ENCODE data around the gene PCOLCE2. TPM values are rescaled to one million over a fixed set of nuclear protein-coding genes. Genes with fewer than 3 reads are reported as not detected.

Gene PCOLCE2
- total RNA-seq, 4 donors from 2014 or later, result 3.1 to 37.8 (median 14.5) TPM

GRCh38 chr3:142828703-142829305, 60.1 kb downstream of the PCOLCE2 start:
- TF ChIP-seq POLR2A (IDR thresholded peaks at IDR 0.05) (no peak), CTCF (IDR thresholded peaks at IDR 0.05) (peak in 5 of 6 experiments; percentile 54 to 75 (median 70))
- WGBS, 2 donors, result 26% methylated on average over 9 of the region's 9 CpGs
- Histone ChIP-seq H3K9me3 (no peaks in the 10 kb centered on the region), H3K4me1 (no peaks in the 10 kb centered on the region), H3K36me3 (no peaks in the 10 kb centered on the region), H3K4me3 (replicated peaks in 1 of 3) (no peak overlapping the region), H3K27ac (no peak overlapping the region), H3K27me3 (no peaks in the 10 kb centered on the region)
- intact Hi-C loops (cut with DNase I), result loop anchor here (10.0 kb wide), 1 partner anchor 166 kb away; no protein-coding TSS in a partner anchor
- DNase-seq, result peak; percentile 74 to 79

GRCh38 chr3:142819179-142819578, 69.7 kb downstream of the PCOLCE2 start:
- Histone ChIP-seq H3K36me3 (no peaks in the 10 kb centered on the region), H3K4me1 (no peaks in the 10 kb centered on the region), H3K9me3 (no peaks in the 10 kb centered on the region), H3K27me3 (no peaks in the 10 kb centered on the region), H3K27ac (no peak overlapping the region), H3K4me3 (replicated peaks in 1 of 3) (no peak overlapping the region)
- DNase-seq, result no peak
- intact Hi-C loops (cut with DNase I), result no loop called here
- no peak for TF ChIP-seq CTCF (IDR thresholded peaks at IDR 0.05)
- no peak for TF ChIP-seq POLR2A (IDR thresholded peaks at IDR 0.05)

- 94 to 97% methylated on average over 9 of the region's 9 CpGs for WGBS, 2 donors
- no peak for DNase-seq
- H3K36me3 ChIP-seq, result no peaks in the 10 kb centered on the region
- H3K27ac ChIP-seq, result no peak overlapping the region
- H3K4me3 ChIP-seq (replicated peaks in 1 of 3), result no peak overlapping the region
- H3K9me3 ChIP-seq, result no peaks in the 10 kb centered on the region
- TF ChIP-seq POLR2A (IDR thresholded peaks at IDR 0.05) (no peak), CTCF (IDR thresholded peaks at IDR 0.05) (no peak)
- no peaks in the 10 kb centered on the region for H3K27me3 ChIP-seq
- H3K4me1 ChIP-seq, result no peaks in the 10 kb centered on the region
- intact Hi-C loops (cut with DNase I), result no loop called here
Observed at GRCh38 chr3:142818651-142819050, 70.2 kb downstream of the PCOLCE2 start.

DNA sequence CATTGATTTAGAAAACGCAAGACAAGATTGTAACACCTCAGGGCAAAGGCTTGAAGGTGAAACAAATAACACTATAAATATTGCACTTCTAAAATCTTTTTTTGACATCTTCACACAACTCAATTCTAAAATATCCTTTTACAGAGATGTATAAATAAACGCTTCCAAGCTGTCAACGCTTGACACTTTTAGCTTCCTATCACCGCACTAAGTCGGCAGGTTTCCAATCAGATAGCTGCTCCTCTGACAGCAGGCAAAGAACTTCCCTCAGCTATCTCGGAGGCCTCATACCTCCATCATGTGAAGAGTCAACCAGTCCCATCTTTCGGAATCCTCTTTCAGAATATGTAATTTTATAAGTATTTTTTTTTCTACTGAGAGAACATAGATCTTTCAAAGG, 71.0 kb downstream of the PCOLCE2 start:
- WGBS, 2 donors, result 76 to 78% methylated on average over 7 of the region's 7 CpGs

More for the DNA sequence above, 71.0 kb downstream of the PCOLCE2 start:
- no peak for DNase-seq
- no peaks in the 10 kb centered on the region for H3K36me3 ChIP-seq
- H3K27me3 ChIP-seq, result no peaks in the 10 kb centered on the region
- no peak overlapping the region for H3K4me3 ChIP-seq (replicated peaks in 1 of 3)
- H3K9me3 ChIP-seq, result no peaks in the 10 kb centered on the region
- no peak for TF ChIP-seq CTCF (IDR thresholded peaks at IDR 0.05)
- no peak for TF ChIP-seq POLR2A (IDR thresholded peaks at IDR 0.05)
- H3K27ac ChIP-seq, result no peak overlapping the region
- intact Hi-C loops (cut with DNase I), result no loop called here
- H3K4me1 ChIP-seq, result no peaks in the 10 kb centered on the region

All from thyroid gland (tissue), 4 donors.